Vagina (tissue), 2 donors: Measurements from ENCODE around the gene PER2. TPM values are rescaled to one million over a fixed set of nuclear protein-coding genes. Genes with fewer than 3 reads are reported as not detected.
A peak's percentile ranks its signal among the peaks of the same experiment; 100 is the strongest.

Experiments used
- DNase-seq, 2 donors: peaks; one replicate each; pipeline ENCODE4 v3.0.0-alpha.2; 2017; ENCODE audit errors: extremely low spot score in 2 of 2
- H3K27ac ChIP-seq: fragments of 200-600 bp; sonication (generic); one replicate; pipeline ENCODE4 v1.5.1; 2019
- H3K27me3 ChIP-seq: fragments of 200-600 bp; sonication (generic); one replicate; pipeline ENCODE4 v1.5.1; 2019
- H3K36me3 ChIP-seq, 2 donors: fragments of 200-600 bp; sonication (generic); one replicate each; pipeline ENCODE4 v1.5.1; 2017 to 2019
- H3K4me1 ChIP-seq: fragments of 200-600 bp; sonication (generic); one replicate; pipeline ENCODE4 v1.5.1; 2019
- H3K4me3 ChIP-seq, 2 donors: fragments of 200-600 bp; sonication (generic); 1 replicate in 1 of 2; 2 replicates in 1 of 2; pipeline ENCODE4 v1.5.1; 2016 to 2019
- H3K9me3 ChIP-seq: fragments of 200-600 bp; sonication (generic); one replicate; pipeline ENCODE4 v1.5.1; 2019
- POLR2A ChIP-seq, 2 donors: fragments of 450-650 bp; IDR thresholded peaks; one replicate each; pipeline ENCODE4 v1.6.1; 2017; ENCODE audit warnings: antibody characterized with exemption in 2 of 2, mild to moderate bottlenecking in 2 of 2, moderate library complexity in 2 of 2
- POLR2AphosphoS5 ChIP-seq, 2 donors: sonication (generic); formaldehyde crosslinking; IDR thresholded peaks; one replicate each; pipeline ENCODE4 v1.9.0; 2017; ENCODE audit warnings: antibody characterized with exemption in 2 of 2, mild to moderate bottlenecking in 2 of 2, low read depth in 1 of 2; ENCODE audit not compliant: insufficient read depth in 1 of 2
- intact Hi-C: fragments of 100-400 bp; cut with DNase I; formaldehyde crosslinking; loops from one replicate; pipeline ENCODE4 v1.15.1; 2023
- total RNA-seq: library from RNA; depleted of rRNA; stranded (reverse); fragments of >200 nt; gene quantifications from one replicate; pipeline ENCODE4 v1.2.3, GENCODE V29; 2016
- TF ChIP-seq, protein P1 (sequence below), 3 experiments: fragments of 450-650 bp in 2 of 3; fragments of 200-600 bp in 1 of 3; sonication (generic) in 1 of 3; IDR thresholded peaks; one replicate each; pipeline ENCODE4 v1.5.1; 2017 to 2019; ENCODE audit warnings: antibody characterized with exemption in 3 of 3, mild to moderate bottlenecking in 2 of 3, moderate library complexity in 2 of 3

Gene PER2
- total RNA-seq, 1 donor from 2014 or later, result 21.1 TPM

GRCh38 chr2:238284802-238285515 is 3.5 kb downstream of the PER2 start:
- peak overlapping the region; percentile 96 for H3K27ac ChIP-seq
- no peaks in the 10 kb centered on the region for H3K9me3 ChIP-seq
- no peaks in the 10 kb centered on the region for H3K27me3 ChIP-seq
- TF ChIP-seq POLR2AphosphoS5 (IDR thresholded peaks at IDR 0.05; ENCODE audit: insufficient read depth in 1 of 2, low read depth in 1 of 2), result no peak
- TF ChIP-seq, protein P1, sequence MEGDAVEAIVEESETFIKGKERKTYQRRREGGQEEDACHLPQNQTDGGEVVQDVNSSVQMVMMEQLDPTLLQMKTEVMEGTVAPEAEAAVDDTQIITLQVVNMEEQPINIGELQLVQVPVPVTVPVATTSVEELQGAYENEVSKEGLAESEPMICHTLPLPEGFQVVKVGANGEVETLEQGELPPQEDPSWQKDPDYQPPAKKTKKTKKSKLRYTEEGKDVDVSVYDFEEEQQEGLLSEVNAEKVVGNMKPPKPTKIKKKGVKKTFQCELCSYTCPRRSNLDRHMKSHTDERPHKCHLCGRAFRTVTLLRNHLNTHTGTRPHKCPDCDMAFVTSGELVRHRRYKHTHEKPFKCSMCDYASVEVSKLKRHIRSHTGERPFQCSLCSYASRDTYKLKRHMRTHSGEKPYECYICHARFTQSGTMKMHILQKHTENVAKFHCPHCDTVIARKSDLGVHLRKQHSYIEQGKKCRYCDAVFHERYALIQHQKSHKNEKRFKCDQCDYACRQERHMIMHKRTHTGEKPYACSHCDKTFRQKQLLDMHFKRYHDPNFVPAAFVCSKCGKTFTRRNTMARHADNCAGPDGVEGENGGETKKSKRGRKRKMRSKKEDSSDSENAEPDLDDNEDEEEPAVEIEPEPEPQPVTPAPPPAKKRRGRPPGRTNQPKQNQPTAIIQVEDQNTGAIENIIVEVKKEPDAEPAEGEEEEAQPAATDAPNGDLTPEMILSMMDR (IDR thresholded peaks at IDR 0.05), result no peak
- TF ChIP-seq POLR2A (IDR thresholded peaks at IDR 0.05), result no peak
- no peak for DNase-seq
- intact Hi-C loops, result no loop called here
- H3K4me1 ChIP-seq, result peaks cover 88% of the 10 kb centered on the region
- H3K4me3 ChIP-seq, result peak overlapping the region in 1 of 2 donors; percentile 86
- H3K36me3 ChIP-seq, result no peaks in the 10 kb centered on the region

GRCh38 chr2:238282861-238283738 is 5.3 kb downstream of the PER2 start:
- Histone ChIP-seq H3K36me3 (no peaks in the 10 kb centered on the region), H3K27ac (no peak overlapping the region), H3K4me1 (peaks cover 95% of the 10 kb centered on the region), H3K4me3 (no peak overlapping the region), H3K27me3 (no peaks in the 10 kb centered on the region), H3K9me3 (no peaks in the 10 kb centered on the region)
- DNase-seq, result no peak
- intact Hi-C loops, result no loop called here
- TF ChIP-seq, protein P1 (IDR thresholded peaks at IDR 0.05), result no peak
- TF ChIP-seq POLR2A (IDR thresholded peaks at IDR 0.05) (no peak), POLR2AphosphoS5 (IDR thresholded peaks at IDR 0.05; ENCODE audit: insufficient read depth in 1 of 2, low read depth in 1 of 2) (no peak)

GRCh38 chr2:238281826-238282480 is 6.5 kb downstream of the PER2 start:
- DNase-seq, result no peak
- TF ChIP-seq POLR2AphosphoS5 (IDR thresholded peaks at IDR 0.05; ENCODE audit: insufficient read depth in 1 of 2, low read depth in 1 of 2) (no peak), POLR2A (IDR thresholded peaks at IDR 0.05) (no peak)
- TF ChIP-seq, protein P1 (IDR thresholded peaks at IDR 0.05), result no peak
- Histone ChIP-seq H3K27ac (no peak overlapping the region), H3K9me3 (no peaks in the 10 kb centered on the region), H3K4me1 (peaks cover 83% of the 10 kb centered on the region), H3K4me3 (no peak overlapping the region), H3K36me3 (peaks cover 0 to 5% of the 10 kb centered on the region in 2 donors), H3K27me3 (no peaks in the 10 kb centered on the region)
- intact Hi-C loops, result no loop called here

DNA sequence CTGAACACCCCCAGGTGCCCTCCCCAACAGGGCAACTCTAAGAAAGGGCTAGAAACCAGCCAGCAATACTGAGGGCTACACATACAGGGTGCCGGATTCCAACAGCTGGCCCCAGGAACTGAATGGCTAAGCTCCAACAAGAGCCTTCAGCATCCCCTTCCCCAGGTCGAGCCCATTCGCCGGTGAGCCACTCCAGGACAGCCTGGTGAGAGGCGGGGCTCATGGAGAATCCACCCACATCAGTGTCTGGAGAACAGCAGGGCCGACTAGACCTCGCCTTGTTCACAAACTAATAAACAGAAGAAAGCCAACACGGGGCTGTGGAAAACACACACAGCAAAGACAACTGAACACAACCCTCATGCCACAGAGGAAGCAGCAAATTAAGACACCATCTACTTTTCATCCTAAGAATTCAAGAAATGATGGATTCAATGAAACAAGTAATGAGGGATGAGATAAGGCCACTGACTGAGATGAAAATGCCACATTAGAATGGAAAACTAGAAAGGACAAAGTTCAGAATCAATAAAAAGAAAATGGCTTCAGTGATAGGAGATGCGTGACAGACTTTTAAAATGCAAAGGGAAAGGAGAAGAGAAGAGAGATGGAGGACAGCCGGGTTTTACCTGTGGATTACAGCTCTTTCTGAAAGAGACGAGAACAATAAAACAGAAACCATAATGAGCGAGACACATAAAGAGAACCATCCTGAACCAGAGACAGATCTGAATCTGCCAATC is 8.2 kb downstream of the PER2 start:
- H3K9me3 ChIP-seq, result no peaks in the 10 kb centered on the region
- no peaks in the 10 kb centered on the region for H3K27me3 ChIP-seq
- TF ChIP-seq POLR2A (IDR thresholded peaks at IDR 0.05) (no peak), POLR2AphosphoS5 (IDR thresholded peaks at IDR 0.05; ENCODE audit: insufficient read depth in 1 of 2, low read depth in 1 of 2) (no peak)
- TF ChIP-seq, protein P1 (IDR thresholded peaks at IDR 0.05), result no peak
- no peak for DNase-seq
- H3K27ac ChIP-seq, result no peak overlapping the region
- intact Hi-C loops, result no loop called here
- peaks cover 66% of the 10 kb centered on the region for H3K4me1 ChIP-seq
- H3K4me3 ChIP-seq, result no peak overlapping the region
- H3K36me3 ChIP-seq, result peaks cover 0 to 21% of the 10 kb centered on the region in 2 donors
